ENCODE measurements around the gene GIPC3.

Gene GIPC3

DNA sequence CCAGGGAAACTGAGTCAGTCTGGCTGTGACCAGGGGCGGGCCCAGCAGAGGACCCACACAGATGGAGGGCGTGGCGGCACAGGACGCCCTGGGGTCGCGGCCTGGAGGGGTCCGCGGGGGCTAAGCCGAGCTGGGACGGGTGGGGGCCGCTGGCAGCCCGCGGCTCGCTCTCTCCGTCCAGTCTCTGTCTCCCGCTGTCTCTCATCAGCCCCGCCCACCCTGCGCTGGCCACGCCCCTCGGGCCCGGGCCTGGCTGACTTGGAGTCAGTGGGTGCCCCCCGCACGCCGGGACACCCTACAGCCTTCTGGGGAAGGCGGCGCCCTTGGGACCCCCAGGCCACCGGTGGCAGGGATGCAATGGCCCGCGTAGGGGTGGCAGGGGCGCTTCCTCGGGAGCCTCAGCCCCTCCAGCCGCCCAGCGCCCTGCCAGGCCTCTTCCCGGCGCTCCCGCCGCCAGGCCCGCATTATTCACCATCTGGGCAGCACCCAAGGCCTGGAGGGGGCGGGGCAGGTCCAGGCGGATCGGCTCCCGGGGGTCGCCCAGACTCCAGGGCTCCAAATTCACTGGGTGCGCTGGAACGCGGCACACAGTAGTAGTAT lies 21.5 kb downstream of the GIPC3 start, which contains the start of gene TBXA2R:
Gene TBXA2R, minus strand, starts transcription at position 186 of the 600 bp plus-strand sequence. CDS start 6,241 bp downstream, outside the sequence.
- ATAC-seq: peak in 1 of 2 donors; percentile 60

DNA sequence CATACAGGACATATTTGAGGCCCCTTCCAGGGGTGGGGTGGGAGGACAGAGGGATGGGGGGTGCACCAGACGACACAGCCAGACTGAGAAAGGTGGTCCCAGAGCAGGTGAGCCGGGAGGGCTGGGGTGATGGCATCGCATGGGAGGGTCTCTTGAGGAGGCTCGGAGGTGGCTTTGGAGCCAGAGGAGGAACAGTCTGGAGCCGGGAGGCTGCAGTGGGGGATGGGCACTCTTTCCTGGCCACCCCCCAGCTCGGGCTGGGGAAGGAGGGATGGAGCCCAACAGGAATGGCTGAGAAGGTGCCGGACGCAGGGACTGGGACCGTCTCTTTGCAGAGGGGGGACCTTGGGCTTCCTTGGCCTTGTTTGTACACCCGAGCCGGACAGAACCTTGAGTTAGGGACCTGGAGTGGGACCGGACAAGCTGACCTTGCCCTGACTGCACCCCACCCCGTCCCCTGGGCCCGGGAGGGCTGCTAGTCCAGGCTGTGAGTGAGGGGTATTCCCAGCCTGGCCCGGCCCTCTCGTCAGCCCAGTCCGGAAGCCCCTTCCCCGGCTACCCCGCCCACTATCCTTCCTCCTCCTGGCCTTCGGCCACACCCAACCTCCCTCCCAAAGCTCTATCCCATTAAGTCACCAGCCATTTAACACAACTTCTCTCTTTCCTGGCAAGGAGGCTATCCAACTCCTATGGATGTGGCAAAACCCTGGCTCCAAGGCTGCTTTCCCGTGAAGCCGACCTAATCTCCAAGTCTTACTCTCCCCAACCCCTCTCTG lies 22.2 kb downstream of the GIPC3 start:
- ATAC-seq: no peak

DNA sequence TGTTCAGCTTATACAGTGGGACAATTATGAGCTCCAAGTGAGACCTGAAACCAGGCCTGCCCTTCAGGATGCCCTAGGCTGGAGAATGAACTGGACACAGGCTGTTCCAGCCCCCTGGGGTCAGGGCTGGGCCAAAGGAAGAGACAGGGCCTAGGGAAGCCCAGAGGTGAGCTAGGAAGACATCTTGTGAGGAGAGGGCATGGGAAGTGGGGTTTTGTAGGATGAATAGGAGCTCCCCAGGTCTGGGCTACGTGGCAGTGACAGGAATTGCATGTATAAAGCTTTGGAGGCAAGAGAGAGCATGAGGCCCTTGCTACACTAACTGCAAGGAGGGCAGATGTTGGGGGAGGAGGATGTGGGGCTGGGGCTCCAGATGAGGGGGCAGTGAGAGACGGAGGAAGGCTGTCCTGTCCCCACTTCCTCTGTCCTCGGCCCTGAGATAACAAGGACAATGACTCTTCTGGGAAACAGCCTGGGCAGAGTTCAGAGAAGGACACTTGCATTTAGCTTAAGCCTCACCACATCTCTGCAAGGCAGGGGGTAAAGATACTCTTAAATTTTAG lies 22.9 kb downstream of the GIPC3 start:
- ATAC-seq: no peak

DNA sequence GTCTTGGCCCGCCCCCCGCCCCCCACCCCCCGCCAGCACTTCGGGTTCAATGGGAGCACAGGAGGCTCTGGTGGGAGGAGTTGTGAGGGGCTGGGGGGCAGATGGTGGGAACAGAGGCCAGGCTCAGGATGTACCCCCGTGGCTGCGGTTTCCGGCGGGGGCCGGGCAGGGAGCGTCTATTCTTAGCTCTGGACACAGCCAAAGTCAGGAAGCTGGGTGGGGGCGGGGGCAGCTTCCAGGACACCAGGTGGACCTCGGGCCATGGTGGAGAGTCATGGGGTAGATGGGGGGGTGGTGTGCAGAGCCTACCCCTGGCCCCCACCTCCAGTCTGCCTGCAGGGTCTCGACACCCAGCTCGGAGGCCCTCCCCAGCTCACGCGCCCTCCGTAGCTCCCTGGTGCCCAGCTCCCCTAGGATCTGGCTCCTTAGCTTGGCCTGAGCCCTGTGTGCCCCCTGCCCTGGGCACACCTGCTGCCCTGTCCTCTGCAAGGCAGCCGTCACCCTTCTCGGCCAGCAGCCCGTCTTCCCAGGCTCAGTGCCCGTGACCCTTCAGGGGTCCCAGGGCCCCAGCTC lies 23.6 kb downstream of the GIPC3 start:
- ATAC-seq: no peak

DNA sequence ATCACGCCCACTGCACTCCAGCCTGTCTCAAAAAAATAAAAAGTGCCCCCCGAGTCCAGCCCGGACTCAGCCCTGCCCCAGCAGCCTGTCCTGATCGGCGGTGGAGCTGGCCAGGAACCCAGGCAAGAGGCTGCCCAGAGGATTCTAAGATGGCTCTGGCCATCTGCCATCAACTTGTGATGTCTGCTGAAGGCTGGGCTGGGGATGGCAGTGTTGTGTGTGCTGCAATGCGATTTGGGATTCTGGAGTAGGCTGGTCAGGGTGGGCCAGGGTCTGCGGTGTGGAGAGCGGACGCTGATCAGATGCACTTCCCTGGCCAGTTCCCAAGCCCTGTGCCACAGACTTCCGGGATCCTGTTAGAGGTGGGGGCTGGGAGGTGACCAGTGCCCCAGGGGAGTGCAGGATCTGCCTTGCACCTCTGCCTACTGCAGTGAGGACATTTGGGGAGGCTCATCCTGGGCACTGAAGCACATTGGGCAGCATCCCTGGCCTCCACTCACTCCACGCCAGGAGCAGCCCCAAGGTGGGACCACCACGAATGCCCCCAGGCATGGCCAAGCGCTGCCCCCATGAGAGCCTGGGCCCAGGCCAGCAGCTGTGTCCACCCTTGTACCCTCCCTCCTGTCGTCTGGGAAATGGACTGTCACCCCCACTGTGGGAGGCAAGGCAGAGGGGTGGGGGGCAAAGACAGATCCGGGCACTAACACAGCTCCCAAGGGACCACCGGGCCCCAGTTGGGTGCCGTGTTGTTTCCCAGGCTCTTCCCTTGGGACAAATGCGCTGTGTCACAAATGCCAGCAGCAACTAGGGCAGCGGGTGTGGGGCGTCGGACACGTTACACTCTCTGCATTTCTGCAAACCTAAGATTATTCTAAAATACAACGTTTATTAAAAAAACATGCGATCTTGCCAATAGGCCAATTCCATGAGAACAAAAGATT lies 24.8 kb downstream of the GIPC3 start:
- no peak for ATAC-seq

DNA sequence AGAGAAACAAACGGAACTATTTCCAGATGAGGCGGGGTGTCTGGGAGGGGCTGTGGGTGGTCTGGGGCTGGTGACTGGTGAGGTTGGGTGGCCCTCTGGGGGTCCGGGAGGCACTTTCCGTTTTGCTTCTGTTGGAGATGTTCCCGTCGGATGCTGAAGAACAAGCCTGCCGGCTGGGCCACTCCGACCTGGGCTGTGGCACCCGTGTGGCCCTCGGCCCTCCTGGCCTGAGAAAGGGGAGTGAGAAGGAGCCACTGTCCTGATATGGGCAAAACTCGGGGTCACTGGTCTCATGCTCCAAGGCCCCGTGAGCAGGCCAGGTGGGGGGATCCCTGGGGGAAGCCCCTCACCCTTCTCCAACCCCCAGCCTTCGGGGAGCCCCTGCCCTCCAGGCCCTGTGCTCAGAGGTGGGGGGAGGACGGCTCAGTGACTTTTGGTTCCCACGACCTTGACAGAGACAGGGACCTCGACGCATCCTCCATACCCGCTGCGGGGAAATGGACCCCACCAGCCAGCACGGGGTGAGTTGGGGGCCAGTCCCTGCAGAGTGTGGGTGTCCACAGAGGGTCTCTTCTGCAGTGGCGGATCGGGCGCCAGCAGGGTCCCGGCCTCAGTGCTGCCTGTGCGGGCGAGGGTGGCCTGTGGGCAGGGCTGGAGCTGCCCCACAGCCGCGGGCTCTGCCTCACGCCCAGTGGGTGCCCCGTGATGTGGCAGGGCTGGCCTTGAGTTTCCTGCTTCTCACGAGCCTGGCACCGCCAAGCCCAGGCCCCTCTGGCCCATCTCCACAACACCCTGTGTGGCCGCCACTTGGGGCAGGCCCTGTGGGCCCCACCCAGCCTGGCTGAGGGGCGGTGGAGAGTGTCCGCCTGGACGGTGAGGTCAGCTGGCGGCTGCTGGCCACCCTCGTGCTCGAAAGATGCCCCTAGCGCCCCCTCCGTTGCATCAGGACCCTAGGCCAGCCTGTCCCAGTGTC lies 25.8 kb downstream of the GIPC3 start:
- ATAC-seq: no peak

DNA sequence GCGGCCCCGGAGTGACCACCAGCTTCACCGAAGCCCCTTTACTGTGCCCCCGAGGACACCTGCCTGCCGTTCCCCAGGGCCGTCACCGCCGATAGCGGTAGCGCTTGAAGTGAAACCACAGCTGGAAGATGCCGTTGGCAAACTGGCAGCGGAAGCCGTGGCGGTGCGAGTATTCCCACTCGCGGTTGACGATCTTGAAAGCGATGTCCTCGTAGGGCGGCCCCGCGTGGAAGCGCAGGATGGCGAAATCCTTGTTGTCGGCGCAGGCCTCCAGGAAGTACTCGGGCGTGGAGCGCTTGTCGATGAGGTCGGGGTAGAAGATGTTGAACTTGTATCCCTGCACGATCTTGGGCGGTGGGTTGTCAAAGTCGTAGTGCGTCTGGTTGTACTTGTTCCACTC lies 26.6 kb downstream of the GIPC3 start:
- ATAC-seq: no peak

DNA sequence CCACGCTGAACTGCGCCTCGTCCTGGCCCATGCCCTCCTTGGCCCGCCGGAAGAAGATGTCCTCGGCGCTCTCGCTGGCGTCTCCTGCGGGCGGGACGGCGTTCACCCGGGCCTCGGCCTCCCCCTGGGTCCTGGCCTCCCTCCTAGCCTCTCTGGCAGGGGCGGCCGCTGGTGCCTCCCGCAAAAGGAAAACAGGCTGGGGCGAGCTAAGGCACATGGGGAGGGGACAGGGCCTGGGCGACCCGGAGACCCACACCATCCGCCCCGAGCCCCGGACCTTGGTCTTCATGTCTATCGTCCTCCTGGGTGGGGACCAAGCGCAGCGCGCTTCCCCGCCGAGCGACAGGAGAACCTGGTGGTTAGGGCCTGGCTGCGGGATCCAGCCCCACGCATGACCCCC lies 27.1 kb downstream of the GIPC3 start:
- ATAC-seq: no peak

DNA sequence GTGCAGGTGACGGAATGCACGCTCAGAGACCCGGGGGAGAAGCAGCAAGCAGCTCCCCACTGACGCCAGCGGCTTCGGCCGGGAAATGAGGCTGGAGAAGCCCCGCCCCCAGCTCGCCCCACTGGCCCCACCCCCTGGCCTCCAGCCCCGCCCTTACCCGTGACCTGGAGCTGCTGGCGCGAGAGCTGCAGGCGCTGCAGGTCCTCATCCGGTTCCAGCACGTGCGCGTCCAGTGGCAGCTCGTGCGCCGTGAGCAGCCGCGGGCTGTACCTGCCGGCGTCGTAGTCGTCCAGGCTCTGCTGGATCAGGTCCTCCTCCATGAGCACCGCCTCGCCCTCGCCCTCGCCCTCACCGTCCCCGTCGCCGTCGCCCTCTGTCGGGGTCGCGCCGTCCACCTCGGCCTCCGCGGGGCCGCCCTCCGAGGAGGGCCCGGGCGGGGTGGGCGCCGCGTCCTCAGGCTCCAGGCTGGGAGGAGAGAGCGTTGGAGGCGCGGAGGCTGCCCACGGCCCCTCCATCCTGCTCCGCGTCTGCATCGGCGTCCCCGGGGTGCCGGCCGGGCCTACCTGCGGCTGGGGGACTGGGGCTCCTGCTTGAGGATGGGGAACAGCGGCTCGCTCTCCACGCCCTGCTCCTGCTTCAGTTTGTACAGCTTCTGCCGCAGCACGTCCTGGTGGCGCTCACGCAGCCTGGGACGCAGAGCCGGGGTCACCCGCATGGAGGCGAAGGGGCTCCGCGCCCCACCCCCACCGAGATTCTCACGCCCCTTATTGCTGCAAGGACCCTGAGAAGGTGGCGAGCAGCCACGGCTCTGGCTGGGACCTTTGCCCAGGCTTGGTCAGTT lies 27.8 kb downstream of the GIPC3 start:
- ATAC-seq: no peak

DNA sequence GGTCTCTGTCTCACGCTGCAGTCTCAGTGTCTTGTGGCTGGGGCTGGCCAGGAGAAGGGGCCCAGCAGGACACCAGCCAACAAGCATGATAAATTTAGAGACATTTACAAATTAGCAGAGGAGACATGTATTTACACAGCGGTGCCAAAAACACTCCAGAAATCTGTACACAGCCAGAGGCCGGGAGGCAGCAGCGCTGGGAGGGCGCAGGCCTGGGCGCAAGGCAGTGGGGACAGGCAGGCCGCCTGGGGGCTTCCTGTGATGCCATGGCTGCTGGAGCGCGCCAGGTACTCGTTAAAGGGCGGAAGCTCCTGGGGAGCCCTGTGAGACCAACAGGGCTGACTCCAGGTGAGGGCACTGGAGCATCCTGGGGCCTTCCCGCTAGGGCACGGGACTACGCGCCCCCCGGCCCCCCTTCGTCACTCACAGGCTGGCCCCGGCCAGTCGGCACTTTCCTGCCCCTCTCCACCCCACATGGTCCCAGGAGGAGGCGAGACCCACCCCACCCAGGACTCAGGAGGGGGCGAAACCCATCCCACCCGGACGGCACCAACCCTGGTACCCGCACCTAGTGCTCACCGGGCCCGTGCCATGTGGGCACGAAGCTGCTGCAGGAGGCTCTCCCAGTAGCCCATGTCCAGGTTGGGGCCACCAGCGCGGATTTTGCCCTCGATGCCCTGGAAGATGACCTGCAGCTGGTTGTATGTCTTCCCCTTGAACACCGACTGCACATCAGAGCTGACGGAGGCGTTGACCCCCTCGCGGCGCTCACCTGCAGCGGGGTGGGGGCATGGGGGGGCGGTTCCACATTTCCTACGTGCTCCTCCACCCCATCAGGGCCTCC lies 28.8 kb downstream of the GIPC3 start:
- ATAC-seq: no peak

DNA sequence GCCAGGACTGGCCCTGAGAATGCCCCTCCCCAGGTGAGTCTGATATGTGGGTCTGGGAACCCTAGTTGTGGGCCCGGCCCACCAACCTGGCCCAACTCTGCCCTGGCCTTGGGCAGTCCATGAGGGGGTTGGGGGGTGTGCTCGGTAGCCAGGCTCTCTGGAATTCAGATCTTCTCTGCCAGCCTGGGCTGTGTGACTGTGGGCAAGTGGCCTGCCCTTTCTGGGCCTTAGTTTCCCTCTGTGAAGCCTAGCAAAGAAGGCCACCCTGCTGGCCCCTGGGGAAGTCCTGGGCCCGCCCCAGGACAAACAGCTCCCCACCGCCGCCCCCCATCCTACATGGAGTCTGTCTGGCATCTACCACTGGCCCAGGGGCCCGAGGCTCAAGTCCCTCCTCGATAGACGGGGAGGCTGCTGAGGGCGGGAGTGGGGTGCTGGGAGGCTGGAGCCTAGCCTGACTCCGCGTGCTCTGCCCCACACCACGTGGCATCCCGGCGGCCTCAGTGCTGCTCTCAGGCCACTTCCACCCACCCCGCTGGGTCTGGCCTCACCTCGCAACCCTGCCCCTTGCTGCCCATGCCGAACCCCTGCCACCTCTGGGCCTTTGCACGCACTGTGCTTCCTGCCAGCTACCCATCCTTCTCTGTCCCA lies 29.7 kb downstream of the GIPC3 start:
- no peak for ATAC-seq

DNA sequence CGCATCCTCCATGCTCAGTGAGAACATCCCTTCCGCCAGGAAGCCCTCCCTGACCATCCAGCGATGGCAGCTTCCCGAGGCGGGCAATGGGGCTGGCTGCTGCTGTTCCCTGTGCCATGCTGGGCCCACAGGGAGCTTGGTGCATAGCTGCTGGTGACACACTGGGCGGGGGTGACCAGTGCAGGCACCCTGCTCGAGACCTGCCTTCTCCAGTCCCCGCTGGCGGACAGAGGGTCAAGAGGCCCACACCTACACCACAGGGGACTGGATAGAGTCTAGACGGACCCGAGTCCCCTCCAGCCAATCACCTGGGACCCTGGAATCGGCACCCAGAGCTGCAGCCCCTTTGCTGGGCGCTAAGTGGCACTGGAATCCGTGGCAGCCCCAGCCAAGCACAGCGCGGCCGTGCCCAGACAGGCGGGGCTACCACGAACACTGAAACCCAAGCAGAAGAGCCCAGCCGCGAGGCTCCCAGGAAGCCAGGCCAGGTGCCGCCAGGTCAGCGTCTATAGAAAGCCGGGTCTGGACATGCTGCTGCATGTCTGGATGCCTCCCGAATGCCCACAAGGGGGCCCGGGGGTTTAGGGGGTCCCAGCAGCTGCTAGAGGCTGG lies 30.4 kb downstream of the GIPC3 start:
- ATAC-seq: no peak

DNA sequence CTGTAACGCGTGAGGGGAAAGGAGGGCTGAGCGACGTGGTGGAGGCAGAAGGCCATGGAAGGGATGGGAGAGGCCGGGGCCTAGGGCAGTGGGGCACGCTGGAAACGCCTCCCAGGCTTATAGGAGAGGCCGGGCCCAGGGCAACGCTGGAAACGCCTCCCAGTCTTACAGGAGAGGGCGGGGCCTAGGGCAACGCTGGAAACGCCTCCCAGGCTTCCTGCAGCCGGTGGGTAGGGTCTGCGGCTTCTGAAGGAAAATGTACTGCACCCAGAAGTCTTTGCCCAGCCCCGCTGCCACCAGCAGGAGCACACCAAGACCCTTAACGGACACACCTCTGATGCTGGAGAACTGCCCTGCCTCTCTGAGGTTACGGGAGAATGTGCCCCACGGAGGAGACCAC lies 32.2 kb downstream of the GIPC3 start:
- ATAC-seq: no peak

DNA sequence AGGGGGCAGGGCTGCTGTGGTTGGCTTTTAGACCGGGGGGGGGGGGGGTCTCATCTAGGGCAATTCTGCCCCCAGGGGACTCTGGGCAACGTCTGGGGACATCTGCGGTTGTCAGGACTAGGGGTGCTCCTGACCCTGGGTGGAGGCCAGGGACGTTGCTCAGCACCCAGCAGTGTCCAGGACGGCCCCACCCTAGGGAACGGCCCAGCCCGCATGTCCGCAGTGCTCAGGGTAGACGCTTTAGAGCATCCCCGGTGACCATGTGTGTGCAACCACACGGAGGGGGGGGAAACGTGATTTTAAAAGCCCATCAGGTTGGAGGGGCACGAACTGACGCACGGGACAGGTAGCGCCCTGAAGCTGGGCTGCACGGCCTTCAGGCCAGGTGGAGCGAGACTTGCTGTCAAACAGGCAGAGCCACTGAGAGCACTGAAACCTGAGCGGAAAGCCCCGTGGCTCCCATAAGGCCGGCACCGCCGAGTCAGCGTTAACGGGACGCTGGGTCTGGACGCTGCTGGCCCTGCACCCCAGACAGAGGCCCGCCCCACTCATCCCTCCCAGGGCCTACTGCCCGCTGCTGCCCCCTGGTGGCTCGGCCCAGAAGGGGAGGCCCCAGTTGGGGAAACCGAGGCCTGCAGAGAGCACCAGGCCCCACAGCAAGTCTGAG lies 33.0 kb downstream of the GIPC3 start:
- ATAC-seq: peak in 1 of 2 donors; percentile 49

DNA sequence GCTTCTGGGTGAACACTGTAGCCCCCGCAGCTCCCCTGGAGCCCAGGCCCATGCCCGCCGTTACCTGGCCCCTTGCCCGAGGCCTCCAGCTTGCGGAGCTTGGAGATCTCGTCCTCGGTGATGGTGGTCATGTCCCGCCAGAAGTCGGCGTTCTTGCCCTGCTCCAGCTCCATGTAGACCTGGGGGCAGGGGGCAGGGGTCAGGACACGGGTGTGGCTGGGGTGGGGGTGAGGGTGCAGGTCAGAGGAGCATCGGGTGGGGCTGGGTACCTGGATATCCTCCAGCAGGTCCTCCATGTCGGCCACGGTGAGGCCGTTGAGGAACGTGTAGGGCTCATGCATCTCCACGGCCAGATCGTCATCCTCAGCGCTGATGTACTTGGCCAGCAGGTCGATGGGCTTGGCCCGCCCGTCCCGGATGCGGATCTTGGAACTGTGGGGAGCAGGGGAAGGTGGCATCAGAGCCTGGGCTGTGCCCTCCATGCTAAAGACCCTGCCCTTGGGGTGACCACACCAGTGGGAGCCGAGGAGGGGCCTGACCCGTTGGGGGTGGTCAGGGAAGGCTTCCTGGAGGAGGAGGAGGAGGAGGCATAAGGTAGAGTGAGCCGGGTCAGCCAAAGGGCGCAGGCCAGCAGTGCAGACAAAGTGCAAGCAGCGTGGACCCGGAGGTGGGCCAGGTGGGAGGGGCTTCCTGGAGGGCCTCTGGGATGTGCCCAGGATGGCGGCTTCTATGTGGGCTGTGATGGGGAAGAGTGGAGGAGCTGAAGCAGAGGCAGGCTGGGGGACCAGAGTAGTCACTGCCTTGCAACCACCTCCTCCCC lies 33.7 kb downstream of the GIPC3 start:
- no peak for ATAC-seq

DNA sequence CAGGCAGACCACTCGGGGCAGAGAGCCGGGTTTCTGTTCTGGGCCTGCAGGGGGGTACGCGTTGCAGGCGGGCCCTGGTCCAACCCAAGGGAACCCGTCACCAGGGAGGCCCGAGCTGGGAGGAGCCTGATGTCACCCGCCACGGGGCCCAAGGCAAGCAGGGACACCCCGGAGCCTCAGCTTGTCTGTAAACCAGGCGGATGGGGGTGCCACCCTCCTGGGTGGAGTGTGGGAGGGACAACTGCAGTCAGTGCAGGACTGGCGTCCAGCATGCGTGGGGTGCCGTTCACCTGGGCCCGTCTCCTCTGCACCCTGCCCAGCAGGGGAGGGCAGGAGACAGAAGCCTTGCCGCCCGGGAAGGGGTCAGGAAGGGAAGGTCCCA lies 34.3 kb downstream of the GIPC3 start:
- ATAC-seq: no peak

Measured in activated CD4-positive, CD25-positive, alpha-beta regulatory T cell treated with anti-CD3 and anti-CD28 coated beads, Interleukin-2, amount 50 U/mL, for 24 hours (primary cell).